KOPT-K1 (cell line): ENCODE results near the gene PROX1.

Experiments used
- H3K27ac ChIP-seq: fragments of 200-600 bp; sonication (generic); 2 replicates; pipeline ENCODE4 v1.5.1; 2016; ENCODE audit warnings: antibody characterized with exemption, mild to moderate bottlenecking, low read depth, low read length; ENCODE audit not compliant: poor library complexity, severe bottlenecking
- H3K36me3 ChIP-seq: fragments of 200-600 bp; sonication (generic); 2 replicates; pipeline ENCODE4 v1.5.1; 2017; ENCODE audit warnings: antibody characterized with exemption, mild to moderate bottlenecking, low read length, moderate library complexity; ENCODE audit not compliant: insufficient read depth
- H3K9me3 ChIP-seq: fragments of 200-600 bp; sonication (generic); 2 replicates; pipeline ENCODE4 v1.5.1; 2017; ENCODE audit warnings: antibody characterized with exemption, low read length, mild to moderate bottlenecking; ENCODE audit not compliant: insufficient read depth, poor library complexity, severe bottlenecking

Gene PROX1

GRCh38 chr1:214002472-214002871 lies 14.7 kb downstream of the PROX1 start:
- Histone ChIP-seq H3K36me3 (no peaks in the 10 kb centered on the region), H3K27ac (no peak overlapping the region), H3K9me3 (no peaks in the 10 kb centered on the region)

DNA sequence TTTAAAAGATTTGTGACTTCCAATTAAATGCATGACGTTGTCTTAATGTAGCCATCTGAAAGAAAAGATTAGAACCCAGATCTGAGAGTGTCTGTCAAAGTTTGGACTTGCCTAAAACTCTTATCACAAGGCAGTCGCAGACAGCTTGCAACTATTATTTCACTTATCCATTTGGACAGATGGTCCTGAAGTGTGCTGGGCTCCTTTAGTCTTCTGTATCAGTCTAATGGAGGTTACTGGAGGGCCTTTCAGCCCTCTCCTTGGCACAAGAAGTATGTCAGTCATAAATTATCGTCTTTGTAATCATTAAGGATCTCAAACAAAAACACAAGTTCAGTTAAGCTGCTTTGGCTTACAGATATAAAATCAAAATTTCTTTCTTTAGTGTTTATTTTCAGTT lies 15.5 kb downstream of the PROX1 start:
- H3K9me3 ChIP-seq: no peaks in the 10 kb centered on the region
- H3K36me3 ChIP-seq: no peaks in the 10 kb centered on the region
- H3K27ac ChIP-seq: no peak overlapping the region

GRCh38 chr1:214004014-214004413 lies 16.2 kb downstream of the PROX1 start:
- H3K27ac ChIP-seq: no peak overlapping the region
- no peaks in the 10 kb centered on the region for H3K36me3 ChIP-seq
- H3K9me3 ChIP-seq: no peaks in the 10 kb centered on the region

DNA sequence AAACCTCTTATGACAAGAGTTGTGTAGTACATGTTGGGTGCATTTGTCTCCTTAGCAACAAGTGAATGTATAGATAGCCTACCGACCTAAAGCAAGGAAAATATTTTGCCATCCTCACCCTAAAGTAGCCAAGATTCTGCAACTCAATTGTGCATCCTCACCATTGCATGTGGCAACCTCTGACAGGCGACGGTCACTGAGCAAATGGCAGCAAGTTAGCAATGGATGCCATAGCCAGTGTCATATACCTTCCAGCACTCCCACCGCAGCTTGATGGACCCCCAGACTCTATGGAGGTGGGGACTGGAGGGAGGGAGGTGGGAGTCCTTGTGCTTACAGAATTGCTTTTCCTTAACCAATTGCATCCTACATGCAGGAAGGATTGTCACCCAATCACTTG lies 17.0 kb downstream of the PROX1 start:
- Histone ChIP-seq H3K9me3 (no peaks in the 10 kb centered on the region), H3K36me3 (no peaks in the 10 kb centered on the region), H3K27ac (no peak overlapping the region)

DNA sequence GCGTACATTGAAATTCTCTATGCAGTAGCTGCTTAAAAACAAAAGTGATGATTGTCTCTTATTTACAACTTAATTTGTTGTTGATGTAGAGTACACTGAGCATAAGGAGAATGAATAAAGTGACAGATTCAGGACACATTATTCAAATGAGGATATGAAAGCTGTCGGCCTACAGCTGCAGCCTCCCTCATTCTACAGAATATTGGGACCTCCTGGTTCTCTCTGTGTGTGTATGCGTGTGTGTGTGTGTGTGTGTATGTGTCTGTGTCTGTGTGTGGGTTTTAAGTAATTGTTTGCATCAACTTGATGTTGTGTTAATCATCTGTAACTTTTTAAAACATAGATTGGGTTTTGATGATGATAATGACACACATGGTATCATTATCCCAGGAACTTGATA lies 17.9 kb downstream of the PROX1 start:
- H3K27ac ChIP-seq: no peak overlapping the region
- no peaks in the 10 kb centered on the region for H3K9me3 ChIP-seq
- H3K36me3 ChIP-seq: no peaks in the 10 kb centered on the region

GRCh38 chr1:214006845-214007244 lies 19.1 kb downstream of the PROX1 start:
- H3K36me3 ChIP-seq: no peaks in the 10 kb centered on the region
- no peak overlapping the region for H3K27ac ChIP-seq
- H3K9me3 ChIP-seq: no peaks in the 10 kb centered on the region

GRCh38 chr1:214008347-214008746 lies 20.6 kb downstream of the PROX1 start:
- Histone ChIP-seq H3K27ac (no peak overlapping the region), H3K9me3 (no peaks in the 10 kb centered on the region), H3K36me3 (no peaks in the 10 kb centered on the region)

DNA sequence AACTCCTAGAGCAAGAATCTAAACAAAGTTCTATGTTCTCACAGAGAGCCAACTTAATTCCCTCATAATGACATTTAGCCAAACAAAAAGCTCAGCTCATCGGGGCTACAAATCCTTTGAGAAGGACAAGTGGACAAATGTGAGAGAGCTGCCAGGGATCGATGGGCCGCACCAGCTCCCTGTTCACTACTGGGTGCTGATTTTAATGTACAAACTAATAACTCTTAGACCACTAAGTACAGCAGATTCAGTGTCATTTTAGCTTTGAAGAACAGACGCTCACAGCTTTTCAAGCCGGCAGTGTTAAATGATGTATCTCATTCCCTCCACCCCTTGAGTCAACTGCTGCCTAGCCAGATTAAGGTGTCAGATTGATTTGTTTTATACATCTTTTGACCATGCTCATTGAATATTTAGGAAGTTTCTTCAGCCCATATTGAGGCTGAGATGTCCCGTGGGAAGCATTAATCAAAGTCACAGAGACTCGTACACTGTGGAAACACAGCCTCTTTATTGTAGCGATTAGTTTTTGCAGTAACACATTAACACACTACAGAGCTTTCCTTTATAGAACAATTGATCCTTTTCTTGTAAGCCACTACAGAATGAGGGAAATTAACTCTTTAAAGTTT lies 21.1 kb downstream of the PROX1 start:
- H3K36me3 ChIP-seq: no peaks in the 10 kb centered on the region
- no peak overlapping the region for H3K27ac ChIP-seq
- H3K9me3 ChIP-seq: no peaks in the 10 kb centered on the region

DNA sequence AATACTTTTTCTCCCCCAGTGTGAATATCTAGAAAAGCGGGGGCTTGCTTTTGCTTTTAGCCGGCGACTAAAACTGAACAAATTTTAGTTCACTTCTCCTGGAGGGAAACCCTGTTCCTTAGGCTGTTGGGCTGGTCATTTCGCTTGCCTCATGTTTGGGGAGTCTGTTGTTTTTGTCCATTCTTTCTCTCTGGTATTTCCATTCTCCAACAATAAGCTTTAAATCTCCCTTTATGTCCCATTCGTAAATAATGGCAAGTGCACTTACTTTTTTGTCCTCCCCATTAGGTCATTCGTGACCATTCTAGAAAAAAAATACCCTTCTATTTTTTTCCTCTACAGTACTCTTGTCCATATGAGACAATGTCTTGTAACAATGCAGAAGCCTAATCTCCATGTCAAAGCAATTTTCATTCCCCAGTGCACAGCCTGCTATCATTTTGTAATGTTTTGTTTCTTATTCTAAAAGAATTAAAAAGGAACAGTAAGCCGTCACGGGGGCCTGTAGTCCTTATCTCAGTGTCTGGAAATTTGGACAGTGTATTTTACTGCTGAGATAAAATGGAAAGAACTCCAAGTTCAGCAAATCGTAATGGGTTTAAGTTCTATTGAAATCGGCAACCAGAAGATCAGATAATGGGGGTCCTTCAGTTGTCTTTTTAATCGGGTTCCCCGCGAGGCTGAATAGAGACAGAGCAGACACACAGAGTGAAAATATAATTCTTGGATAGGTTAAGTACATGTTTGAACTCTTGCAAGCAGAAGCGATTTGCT lies 21.8 kb downstream of the PROX1 start:
- Histone ChIP-seq H3K27ac (no peak overlapping the region), H3K36me3 (no peaks in the 10 kb centered on the region), H3K9me3 (no peaks in the 10 kb centered on the region)

GRCh38 chr1:214010197-214010573 lies 22.4 kb downstream of the PROX1 start:
- no peak overlapping the region for H3K27ac ChIP-seq
- no peaks in the 10 kb centered on the region for H3K36me3 ChIP-seq

GRCh38 chr1:214010717-214011116 lies 22.9 kb downstream of the PROX1 start:
- H3K9me3 ChIP-seq: no peaks in the 10 kb centered on the region
- H3K36me3 ChIP-seq: no peaks in the 10 kb centered on the region
- no peak overlapping the region for H3K27ac ChIP-seq

More at GRCh38 chr1:214010197-214010573, 22.4 kb downstream of the PROX1 start:
- no peaks in the 10 kb centered on the region for H3K9me3 ChIP-seq

DNA sequence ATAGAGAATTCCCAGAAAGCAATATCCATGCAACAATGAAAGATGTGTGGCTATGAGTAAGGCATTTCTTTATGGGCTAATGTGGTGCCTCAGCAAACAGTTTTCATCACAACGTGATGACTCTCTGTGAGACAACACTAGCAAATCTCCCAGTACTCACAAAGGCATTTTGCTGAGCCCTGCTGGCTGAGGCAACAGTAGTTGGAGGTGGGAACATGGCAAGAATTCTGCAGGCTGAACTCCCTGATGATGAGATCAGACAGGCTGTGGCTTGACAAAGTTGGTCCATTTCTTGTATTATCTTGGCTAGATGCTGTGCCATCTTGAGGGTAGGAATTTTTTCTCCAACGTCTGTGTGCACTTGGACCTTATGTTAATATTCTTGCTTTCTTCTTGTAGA lies 24.6 kb downstream of the PROX1 start:
- no peaks in the 10 kb centered on the region for H3K9me3 ChIP-seq
- no peak overlapping the region for H3K27ac ChIP-seq
- no peaks in the 10 kb centered on the region for H3K36me3 ChIP-seq

DNA sequence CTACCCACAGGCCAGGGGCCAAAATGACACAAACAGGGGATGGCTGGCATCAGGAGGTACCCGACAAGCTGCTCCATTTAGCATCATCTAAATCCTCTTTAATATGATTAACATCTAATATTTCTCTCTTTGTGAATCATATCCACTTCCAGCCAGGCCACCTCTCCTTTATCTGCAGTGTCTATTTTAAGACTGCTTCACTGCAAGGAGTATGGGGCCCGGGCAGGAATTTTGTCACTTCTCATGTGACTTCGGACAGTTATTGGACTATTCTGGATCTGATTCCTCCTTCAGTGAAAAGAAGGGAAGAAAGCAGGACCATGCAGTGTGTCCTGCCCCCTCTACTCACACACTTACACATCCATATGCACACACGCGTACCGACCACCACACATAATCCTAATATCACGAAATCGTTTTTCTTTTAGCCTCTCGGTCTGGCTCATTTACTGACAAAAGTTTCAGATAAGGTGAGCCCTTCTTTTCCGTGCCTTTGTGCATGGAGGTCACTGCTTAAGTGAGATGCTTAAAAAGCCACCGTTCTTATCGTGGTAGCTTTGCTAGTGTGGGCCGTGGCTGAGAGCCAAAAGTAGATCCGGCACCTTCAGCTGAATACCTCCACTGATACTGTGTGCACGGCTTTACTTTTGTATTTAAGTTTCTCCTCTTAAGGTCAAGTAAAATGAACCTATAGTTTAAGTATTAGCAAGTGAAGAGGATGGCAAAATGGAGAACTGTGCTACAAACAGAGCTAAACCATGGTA lies 26.0 kb downstream of the PROX1 start:
- H3K9me3 ChIP-seq: no peaks in the 10 kb centered on the region
- H3K27ac ChIP-seq: no peak overlapping the region
- no peaks in the 10 kb centered on the region for H3K36me3 ChIP-seq

DNA sequence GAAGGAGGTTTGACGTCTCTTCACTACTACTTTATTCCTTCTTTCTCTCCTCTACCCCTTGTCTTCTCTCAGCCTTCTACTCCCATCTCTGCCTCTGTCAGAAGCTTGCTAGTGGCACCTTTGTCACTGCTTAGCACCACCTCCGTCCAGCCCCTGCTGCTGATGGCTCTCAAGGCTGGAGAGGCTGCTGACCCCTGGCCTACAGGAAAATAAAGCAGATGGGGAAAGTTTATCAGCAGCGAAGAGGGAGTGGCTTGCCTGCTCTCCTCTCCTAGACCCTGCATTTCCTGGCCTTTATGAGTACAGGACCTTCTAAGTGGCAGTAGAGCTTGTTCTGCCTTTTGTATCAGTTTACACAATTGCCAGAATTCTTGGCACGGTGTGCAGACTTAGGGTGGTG lies 27.0 kb downstream of the PROX1 start:
- no peak overlapping the region for H3K27ac ChIP-seq
- H3K9me3 ChIP-seq: no peaks in the 10 kb centered on the region
- H3K36me3 ChIP-seq: no peaks in the 10 kb centered on the region

DNA sequence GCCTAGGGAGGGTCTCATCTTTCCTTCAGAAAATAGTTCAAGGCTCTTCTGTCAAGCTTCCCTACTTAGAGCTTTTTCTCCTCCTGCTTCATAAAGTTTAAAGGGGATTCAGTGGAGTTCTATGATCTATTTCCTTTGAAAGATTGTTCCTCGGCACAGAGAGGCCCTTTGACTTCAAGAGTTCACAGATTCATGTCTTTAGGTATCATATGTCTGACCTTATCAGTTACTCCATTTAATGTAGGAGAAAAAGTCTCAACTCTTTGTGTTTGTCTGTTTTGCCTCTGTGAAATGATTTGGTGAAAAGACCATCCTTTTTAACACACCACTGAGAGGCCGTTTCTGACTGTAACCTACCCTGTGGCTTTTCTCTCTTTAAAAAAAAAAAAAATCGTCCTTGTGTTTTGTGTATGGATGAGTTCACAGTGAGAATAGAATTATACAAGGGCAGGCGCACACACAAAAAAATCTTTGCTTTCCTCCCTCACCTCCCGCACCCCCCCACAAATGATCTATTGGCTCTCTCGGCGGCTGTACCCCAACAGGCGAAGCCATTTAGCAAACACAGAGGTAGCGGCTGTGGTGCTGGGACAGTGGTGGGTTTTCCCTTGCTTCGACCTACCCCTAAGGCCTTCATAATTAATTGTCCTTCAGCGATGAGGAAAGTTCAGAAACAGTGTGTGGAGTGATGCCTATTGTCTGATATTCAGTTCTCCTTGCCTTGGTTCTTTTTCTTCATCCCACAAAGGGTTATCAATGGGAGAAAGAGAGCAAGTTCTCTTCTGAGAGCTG lies 29.6 kb downstream of the PROX1 start:
- H3K9me3 ChIP-seq: no peaks in the 10 kb centered on the region
- H3K36me3 ChIP-seq: no peaks in the 10 kb centered on the region
- no peak overlapping the region for H3K27ac ChIP-seq
